Uterine smooth muscle cell (primary cell): Measurements from ENCODE around the gene GTF2A1. TPM values are rescaled to one million over a fixed set of nuclear protein-coding genes. Genes with fewer than 3 reads are reported as not detected.

ENCODE experiments used
- total RNA-seq: library from RNA; depleted of rRNA; stranded (reverse); fragments of >200 nt; gene quantifications from 2 replicates; pipeline ENCODE4 v1.2.3, GENCODE V29; 2014

Gene GTF2A1
- 27.5 and 36.5 TPM in 2 replicates for total RNA-seq

GRCh38 chr14:81220830-81221578 is at the start of gene GTF2A1:
Gene GTF2A1, minus strand, starts transcription at chr14:81220959. Its CDS starts 441 bp downstream, at chr14:81220518.

Other genes starting within 250 kb of the GTF2A1 start
- gene STON2, start 179.4 kb upstream of the GTF2A1 start, total RNA-seq, result 0.87 and 2.7 TPM in 2 replicates